Esophagus mucosa (tissue), 1 donor: ENCODE results near the gene OGDH. TPM values are rescaled to one million over a fixed set of nuclear protein-coding genes. Genes with fewer than 3 reads are reported as not detected.
A peak's percentile ranks its signal among the peaks of the same experiment; 100 is the strongest.

Experiments used
- ATAC-seq: fragments of 200-7000 bp; cut with Tn5 transposase; one replicate; pipeline ENCODE4 v1.9.1; 2020
- total RNA-seq: library from RNA; stranded (reverse); gene quantifications from one replicate; pipeline ENCODE4 v1.2.4, GENCODE V29; 2023
- donor health status: DM: yes; HTN: yes; CAD: no.

Gene OGDH
- total RNA-seq, 1 donor from 2014 or later: 99.2 TPM

GRCh38 chr7:44638611-44639557, 32.5 kb downstream of the OGDH start:
- peak; percentile 89 for ATAC-seq

GRCh38 chr7:44639671-44640321, 33.4 kb downstream of the OGDH start:
- ATAC-seq: peak; percentile 73

GRCh38 chr7:44643206-44643605, 36.8 kb downstream of the OGDH start:
- ATAC-seq: no peak

GRCh38 chr7:44645254-44645653, 38.8 kb downstream of the OGDH start:
- no peak for ATAC-seq

- ATAC-seq: no peak
These were observed 39.3 kb downstream of the OGDH start for GRCh38 chr7:44645696-44646095.

- no peak for ATAC-seq
These were observed 39.9 kb downstream of the OGDH start for GRCh38 chr7:44646176-44646920.

GRCh38 chr7:44646921-44647636, 40.7 kb downstream of the OGDH start:
- no peak for ATAC-seq

GRCh38 chr7:44647981-44648714, 41.7 kb downstream of the OGDH start:
- no peak for ATAC-seq

GRCh38 chr7:44650242-44650641, 43.8 kb downstream of the OGDH start:
- ATAC-seq: no peak

GRCh38 chr7:44650772-44651171, 44.3 kb downstream of the OGDH start:
- ATAC-seq: peak; percentile 35

GRCh38 chr7:44652535-44652934, 46.1 kb downstream of the OGDH start:
- ATAC-seq: no peak

GRCh38 chr7:44654255-44654796, 47.9 kb downstream of the OGDH start:
- no peak for ATAC-seq

- no peak for ATAC-seq
These were observed 48.9 kb downstream of the OGDH start for GRCh38 chr7:44655341-44655740.

GRCh38 chr7:44658979-44659378, 52.6 kb downstream of the OGDH start:
- ATAC-seq: no peak

- ATAC-seq: no peak
These were observed 54.8 kb downstream of the OGDH start for GRCh38 chr7:44661233-44661632.

- no peak for ATAC-seq
These were observed 58.5 kb downstream of the OGDH start for GRCh38 chr7:44664780-44665461.

- peak; percentile 64 for ATAC-seq
These were observed 59.2 kb downstream of the OGDH start for GRCh38 chr7:44665531-44666213.

- ATAC-seq: no peak
These were observed 60.1 kb downstream of the OGDH start for GRCh38 chr7:44666566-44666965.

- no peak for ATAC-seq
These were observed 60.8 kb downstream of the OGDH start for GRCh38 chr7:44667190-44667589.

- no peak for ATAC-seq
These were observed 64.6 kb downstream of the OGDH start for GRCh38 chr7:44671069-44671468.
